Liver (tissue), 9 donors: ENCODE data around the gene BIRC3. TPM values are rescaled to one million over a fixed set of nuclear protein-coding genes. Genes with fewer than 3 reads are reported as not detected.

Experiments
- DNase-seq: peaks from one replicate; pipeline ENCODE4 v3.0.0-alpha.2; 2017; ENCODE audit warnings: low spot score
- H3K27ac ChIP-seq, 2 donors: one replicate each; pipeline ENCODE4 v1.7.0; 2013; ENCODE audit warnings: inconsistent platforms in 2 of 2, low read length in 2 of 2, control low read depth in 1 of 2, low read depth in 1 of 2, mild to moderate bottlenecking in 1 of 2
- H3K27me3 ChIP-seq, 4 donors: one replicate each; pipeline versions ENCODE4 v1.6.1 to v1.7.0; 2013; ENCODE audit warnings: low read length in 3 of 4, inconsistent platforms in 1 of 4, mild to moderate bottlenecking in 1 of 4, moderate library complexity in 1 of 4; ENCODE audit not compliant: control insufficient read depth in 4 of 4, insufficient read depth in 4 of 4
- H3K36me3 ChIP-seq, 4 donors: one replicate each; pipeline versions ENCODE4 v1.6.1 to v1.7.0; 2013; ENCODE audit warnings: low read length in 3 of 4, mild to moderate bottlenecking in 3 of 4, low read depth in 1 of 4, moderate library complexity in 1 of 4; ENCODE audit not compliant: control insufficient read depth in 4 of 4, insufficient read depth in 3 of 4
- H3K4me1 ChIP-seq, 4 donors: one replicate each; pipeline versions ENCODE4 v1.6.1 to v1.7.0; 2013; ENCODE audit warnings: low read length in 3 of 4, mild to moderate bottlenecking in 3 of 4, moderate library complexity in 1 of 4; ENCODE audit not compliant: control insufficient read depth in 4 of 4, insufficient read depth in 4 of 4
- H3K4me3 ChIP-seq, 3 donors: one replicate each; pipeline versions ENCODE4 v1.6.1 to v1.7.0; 2013; ENCODE audit warnings: low read length in 3 of 3, control low read depth in 1 of 3, low read depth in 1 of 3, mild to moderate bottlenecking in 1 of 3
- H3K9ac ChIP-seq, 2 donors: one replicate each; pipeline ENCODE4 v1.7.0; 2013; ENCODE audit warnings: low read length in 2 of 2, mild to moderate bottlenecking in 2 of 2, moderate library complexity in 2 of 2, control low read depth in 1 of 2, low read depth in 1 of 2
- H3K9me3 ChIP-seq, 4 donors: one replicate each; pipeline versions ENCODE4 v1.6.1 to v1.7.0; 2013; ENCODE audit warnings: low read length in 3 of 4; ENCODE audit not compliant: control insufficient read depth in 4 of 4
- EGR1 ChIP-seq, 2 donors: IDR thresholded peaks; 2 replicates each; pipeline ENCODE4 v1.6.1; 2016 to 2018; ENCODE audit warnings: antibody characterized with exemption in 2 of 2, low read depth in 2 of 2
- FOXA1 ChIP-seq: IDR thresholded peaks from 2 replicates; pipeline ENCODE4 v1.6.1; 2016; ENCODE audit warnings: antibody characterized with exemption
- GABPA ChIP-seq, 2 donors: IDR thresholded peaks in 1 of 2; conservative IDR thresholded peaks in 1 of 2; 2 replicates each; pipeline ENCODE4 v1.6.1; 2016; ENCODE audit warnings: antibody characterized with exemption in 2 of 2, mild to moderate bottlenecking in 1 of 2, moderate library complexity in 1 of 2
- JUND ChIP-seq, 2 donors: IDR thresholded peaks; 2 replicates each; pipeline ENCODE4 v1.6.1; 2016; ENCODE audit warnings: antibody characterized with exemption in 2 of 2
- NR2F2 ChIP-seq: IDR thresholded peaks from 2 replicates; pipeline ENCODE4 v1.6.1; 2016; ENCODE audit warnings: antibody characterized with exemption
- RAD21 ChIP-seq, 2 donors: IDR thresholded peaks; 2 replicates each; pipeline ENCODE4 v1.6.1; 2016; ENCODE audit warnings: antibody characterized with exemption in 2 of 2, mild to moderate bottlenecking in 2 of 2
- RXRA ChIP-seq, 2 donors: IDR thresholded peaks; 2 replicates each; pipeline ENCODE4 v1.6.1; 2017 to 2018; ENCODE audit warnings: antibody characterized with exemption in 2 of 2, mild to moderate bottlenecking in 1 of 2
- TAF1 ChIP-seq: conservative IDR thresholded peaks from 2 replicates; pipeline ENCODE4 v1.6.1; 2016; ENCODE audit warnings: antibody characterized with exemption, mild to moderate bottlenecking
- YY1 ChIP-seq: IDR thresholded peaks from 2 replicates; pipeline ENCODE4 v1.6.1; 2016; ENCODE audit warnings: antibody characterized with exemption, mild to moderate bottlenecking
- WGBS: extraction: QIAGEN DNeasy Blood & Tissue Kit; methylation state at CpG from one replicate; pipeline ENCODE4 v1.1.7; 2013; 5-methylcytosine and 5-hydroxymethylcytosine counted together
- polyA plus RNA-seq, 2 donors: library from polyadenylated mRNA; stranded (reverse) in 1 of 2; unstranded in 1 of 2; fragments of 200-250 nt in 1 of 2; fragments of >200 nt in 1 of 2; fragmentation: Nextera tagmentation in 1 of 2; extraction: Ambion mirVana in 1 of 2; gene quantifications; one replicate each; pipeline versions ENCODE4 v1.2.1 to v1.2.3, GENCODE V29; 2013 to 2015
- total RNA-seq, 2 donors: library from RNA; depleted of rRNA; stranded (reverse); fragments of >200 nt; gene quantifications; one replicate each; pipeline ENCODE4 v1.2.3, GENCODE V29; 2014
- TF ChIP-seq, protein P1 (sequence below): IDR thresholded peaks from 2 replicates; pipeline ENCODE4 v1.6.1; 2016; ENCODE audit warnings: antibody characterized with exemption
- TF ChIP-seq, protein P2 (sequence below): IDR thresholded peaks from 2 replicates; pipeline ENCODE4 v1.6.1; 2016; ENCODE audit warnings: antibody characterized with exemption
- TF ChIP-seq, protein P3 (sequence below): IDR thresholded peaks from 2 replicates; pipeline ENCODE4 v1.6.1; 2016; ENCODE audit warnings: antibody characterized with exemption, mild to moderate bottlenecking
- TF ChIP-seq, protein P4 (sequence below): fragments of 150-350 bp; IDR thresholded peaks from 2 replicates; pipeline ENCODE4 v1.5.1; 2017; ENCODE audit warnings: improper control_type of control experiment, low read depth, low read length; ENCODE audit not compliant: missing input control
- donor health status: healthy.
- donor health status: healthy.
- donor health status: healthy.
- donor health status: healthy.
- donor health status: healthy.

BIRC3 gene
- total and polyA plus RNA-seq, 4 donors: 1.4 to 8.1 (median 2.9) TPM

DNA sequence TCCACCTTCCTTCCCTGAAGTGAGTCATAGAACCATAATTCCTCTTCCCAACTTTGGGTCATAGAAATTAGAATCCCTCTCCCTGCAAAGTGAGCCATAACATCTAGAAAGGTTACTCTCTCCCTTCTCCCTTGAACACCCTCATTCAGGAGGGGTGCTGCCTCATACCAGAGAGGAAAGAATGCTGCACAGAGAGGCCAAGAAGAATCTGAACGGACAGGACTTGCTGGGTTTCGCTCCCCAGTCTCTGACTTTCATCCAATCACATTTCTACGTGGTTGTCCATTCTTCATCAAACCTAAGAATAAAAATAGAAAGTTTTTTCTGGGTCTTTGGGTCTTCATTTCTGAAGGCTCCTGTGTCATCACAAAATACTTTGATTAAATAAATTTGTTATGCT lies 31.0 kb upstream of the BIRC3 start:
- no peak overlapping the region for H3K4me3 ChIP-seq
- H3K9ac ChIP-seq: no peak overlapping the region
- no peaks in the 10 kb centered on the region for H3K36me3 ChIP-seq
- H3K4me1 ChIP-seq: no peaks in the 10 kb centered on the region
- H3K9me3 ChIP-seq: no peaks in the 10 kb centered on the region
- no peak overlapping the region for H3K27ac ChIP-seq
- no peaks in the 10 kb centered on the region for H3K27me3 ChIP-seq
- TF ChIP-seq GABPA (IDR thresholded peaks at IDR 0.05 in 1 of 2, conservative IDR thresholded peaks at IDR 0.05 in 1 of 2) (no peak), EGR1 (IDR thresholded peaks at IDR 0.05; ENCODE audit: low read depth in 2 of 2) (no peak), NR2F2 (no peak), JUND (IDR thresholded peaks at IDR 0.05) (no peak), FOXA1 (no peak), RAD21 (IDR thresholded peaks at IDR 0.05) (no peak)
- TF ChIP-seq, protein P1, sequence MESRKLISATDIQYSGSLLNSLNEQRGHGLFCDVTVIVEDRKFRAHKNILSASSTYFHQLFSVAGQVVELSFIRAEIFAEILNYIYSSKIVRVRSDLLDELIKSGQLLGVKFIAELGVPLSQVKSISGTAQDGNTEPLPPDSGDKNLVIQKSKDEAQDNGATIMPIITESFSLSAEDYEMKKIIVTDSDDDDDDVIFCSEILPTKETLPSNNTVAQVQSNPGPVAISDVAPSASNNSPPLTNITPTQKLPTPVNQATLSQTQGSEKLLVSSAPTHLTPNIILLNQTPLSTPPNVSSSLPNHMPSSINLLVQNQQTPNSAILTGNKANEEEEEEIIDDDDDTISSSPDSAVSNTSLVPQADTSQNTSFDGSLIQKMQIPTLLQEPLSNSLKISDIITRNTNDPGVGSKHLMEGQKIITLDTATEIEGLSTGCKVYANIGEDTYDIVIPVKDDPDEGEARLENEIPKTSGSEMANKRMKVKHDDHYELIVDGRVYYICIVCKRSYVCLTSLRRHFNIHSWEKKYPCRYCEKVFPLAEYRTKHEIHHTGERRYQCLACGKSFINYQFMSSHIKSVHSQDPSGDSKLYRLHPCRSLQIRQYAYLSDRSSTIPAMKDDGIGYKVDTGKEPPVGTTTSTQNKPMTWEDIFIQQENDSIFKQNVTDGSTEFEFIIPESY: no peak
- WGBS: 92% methylated on average over 3 of the region's 3 CpGs
- DNase-seq: no peak

DNA sequence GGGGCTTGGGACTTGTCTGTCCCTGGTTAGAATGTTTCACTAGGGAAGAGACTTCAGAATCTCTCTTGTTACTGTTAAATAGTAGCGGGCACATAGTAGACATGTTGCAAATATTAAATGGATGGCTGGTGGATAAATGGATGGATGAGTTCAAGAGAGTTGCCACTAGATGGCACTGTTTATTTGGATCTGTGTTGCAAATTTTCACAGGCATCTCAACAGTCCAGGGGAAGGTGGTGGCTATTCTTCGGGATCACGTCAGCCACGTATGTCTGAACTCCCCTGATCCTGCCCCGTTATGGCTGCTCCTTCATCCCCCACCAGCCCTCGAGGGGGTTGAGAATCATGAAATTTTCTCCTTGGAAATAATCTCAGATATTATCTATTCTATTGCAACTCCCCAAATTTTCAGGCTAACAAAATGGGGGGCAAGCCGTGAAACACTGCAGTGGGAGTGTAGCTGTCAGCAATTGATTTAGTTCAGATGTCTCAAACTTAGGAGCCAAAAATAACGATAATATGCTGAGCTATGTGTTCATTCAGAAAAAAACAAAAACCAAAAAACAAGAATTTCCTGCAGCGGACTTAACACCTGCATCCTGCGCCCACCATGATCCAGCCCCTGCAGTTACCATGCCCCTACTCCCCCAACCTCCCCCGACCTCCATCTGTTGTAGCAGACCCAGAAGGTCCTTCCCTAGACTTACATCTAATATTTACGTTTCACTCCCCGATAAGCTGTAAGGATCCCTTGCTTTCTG lies 29.1 kb upstream of the BIRC3 start:
- no peaks in the 10 kb centered on the region for H3K36me3 ChIP-seq
- H3K9ac ChIP-seq: no peak overlapping the region
- H3K27me3 ChIP-seq: no peaks in the 10 kb centered on the region
- H3K4me3 ChIP-seq: no peak overlapping the region
- H3K9me3 ChIP-seq: no peaks in the 10 kb centered on the region
- no peak overlapping the region for H3K27ac ChIP-seq
- TF ChIP-seq, protein P2, sequence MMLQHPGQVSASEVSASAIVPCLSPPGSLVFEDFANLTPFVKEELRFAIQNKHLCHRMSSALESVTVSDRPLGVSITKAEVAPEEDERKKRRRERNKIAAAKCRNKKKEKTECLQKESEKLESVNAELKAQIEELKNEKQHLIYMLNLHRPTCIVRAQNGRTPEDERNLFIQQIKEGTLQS: no peak
- TF ChIP-seq, protein P3, sequence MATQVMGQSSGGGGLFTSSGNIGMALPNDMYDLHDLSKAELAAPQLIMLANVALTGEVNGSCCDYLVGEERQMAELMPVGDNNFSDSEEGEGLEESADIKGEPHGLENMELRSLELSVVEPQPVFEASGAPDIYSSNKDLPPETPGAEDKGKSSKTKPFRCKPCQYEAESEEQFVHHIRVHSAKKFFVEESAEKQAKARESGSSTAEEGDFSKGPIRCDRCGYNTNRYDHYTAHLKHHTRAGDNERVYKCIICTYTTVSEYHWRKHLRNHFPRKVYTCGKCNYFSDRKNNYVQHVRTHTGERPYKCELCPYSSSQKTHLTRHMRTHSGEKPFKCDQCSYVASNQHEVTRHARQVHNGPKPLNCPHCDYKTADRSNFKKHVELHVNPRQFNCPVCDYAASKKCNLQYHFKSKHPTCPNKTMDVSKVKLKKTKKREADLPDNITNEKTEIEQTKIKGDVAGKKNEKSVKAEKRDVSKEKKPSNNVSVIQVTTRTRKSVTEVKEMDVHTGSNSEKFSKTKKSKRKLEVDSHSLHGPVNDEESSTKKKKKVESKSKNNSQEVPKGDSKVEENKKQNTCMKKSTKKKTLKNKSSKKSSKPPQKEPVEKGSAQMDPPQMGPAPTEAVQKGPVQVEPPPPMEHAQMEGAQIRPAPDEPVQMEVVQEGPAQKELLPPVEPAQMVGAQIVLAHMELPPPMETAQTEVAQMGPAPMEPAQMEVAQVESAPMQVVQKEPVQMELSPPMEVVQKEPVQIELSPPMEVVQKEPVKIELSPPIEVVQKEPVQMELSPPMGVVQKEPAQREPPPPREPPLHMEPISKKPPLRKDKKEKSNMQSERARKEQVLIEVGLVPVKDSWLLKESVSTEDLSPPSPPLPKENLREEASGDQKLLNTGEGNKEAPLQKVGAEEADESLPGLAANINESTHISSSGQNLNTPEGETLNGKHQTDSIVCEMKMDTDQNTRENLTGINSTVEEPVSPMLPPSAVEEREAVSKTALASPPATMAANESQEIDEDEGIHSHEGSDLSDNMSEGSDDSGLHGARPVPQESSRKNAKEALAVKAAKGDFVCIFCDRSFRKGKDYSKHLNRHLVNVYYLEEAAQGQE: no peak
- TF ChIP-seq TAF1 (no peak), GABPA (IDR thresholded peaks at IDR 0.05 in 1 of 2, conservative IDR thresholded peaks at IDR 0.05 in 1 of 2) (no peak), EGR1 (IDR thresholded peaks at IDR 0.05; ENCODE audit: low read depth in 2 of 2) (no peak), YY1 (no peak), RAD21 (IDR thresholded peaks at IDR 0.05) (peak; percentile 90 to 94), RXRA (IDR thresholded peaks at IDR 0.05) (no peak), JUND (IDR thresholded peaks at IDR 0.05) (no peak)
- TF ChIP-seq, protein P4, sequence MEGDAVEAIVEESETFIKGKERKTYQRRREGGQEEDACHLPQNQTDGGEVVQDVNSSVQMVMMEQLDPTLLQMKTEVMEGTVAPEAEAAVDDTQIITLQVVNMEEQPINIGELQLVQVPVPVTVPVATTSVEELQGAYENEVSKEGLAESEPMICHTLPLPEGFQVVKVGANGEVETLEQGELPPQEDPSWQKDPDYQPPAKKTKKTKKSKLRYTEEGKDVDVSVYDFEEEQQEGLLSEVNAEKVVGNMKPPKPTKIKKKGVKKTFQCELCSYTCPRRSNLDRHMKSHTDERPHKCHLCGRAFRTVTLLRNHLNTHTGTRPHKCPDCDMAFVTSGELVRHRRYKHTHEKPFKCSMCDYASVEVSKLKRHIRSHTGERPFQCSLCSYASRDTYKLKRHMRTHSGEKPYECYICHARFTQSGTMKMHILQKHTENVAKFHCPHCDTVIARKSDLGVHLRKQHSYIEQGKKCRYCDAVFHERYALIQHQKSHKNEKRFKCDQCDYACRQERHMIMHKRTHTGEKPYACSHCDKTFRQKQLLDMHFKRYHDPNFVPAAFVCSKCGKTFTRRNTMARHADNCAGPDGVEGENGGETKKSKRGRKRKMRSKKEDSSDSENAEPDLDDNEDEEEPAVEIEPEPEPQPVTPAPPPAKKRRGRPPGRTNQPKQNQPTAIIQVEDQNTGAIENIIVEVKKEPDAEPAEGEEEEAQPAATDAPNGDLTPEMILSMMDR: peak; percentile 85
- no peaks in the 10 kb centered on the region for H3K4me1 ChIP-seq
- WGBS: 36% methylated on average over 13 of the region's 13 CpGs
- DNase-seq: no peak
